GM12878 (cell line): Measurements from ENCODE around the gene PKD1. TPM values are rescaled to one million over a fixed set of nuclear protein-coding genes. Genes with fewer than 3 reads are reported as not detected.

Source experiments
- ATAC-seq: fragments of 200-7000 bp; cut with Tn5 transposase; 3 replicates; pipeline ENCODE4 v1.9.1; 2020; ENCODE audit warnings: mild to moderate bottlenecking, moderate library complexity
- BruUV-seq: library from RNA; stranded (reverse); fragments of 400-500 nt; replicated peaks from 2 replicates; lab custom pipeline; 2021; lab: Mats Ljungman, UMichigan
- CTCF ChIA-PET: fragments of 300-600 bp; sonication (Branson Sonifier 250); formaldehyde crosslinking; extraction: SDS; loops from one replicate; lab custom pipeline; 2021; ENCODE audit warnings: inconsistent platforms; lab: Yijun Ruan, JAX
- POLR2A ChIA-PET: fragments of 350-600 bp; formaldehyde crosslinking; extraction: SDS; loops from one replicate; lab custom pipeline; 2021; ENCODE audit warnings: inconsistent platforms; lab: Charles Lee
- RAD21 ChIA-PET: fragments of 300-600 bp; sonication (Branson Sonifier 250); formaldehyde crosslinking; loops from one replicate; lab custom pipeline; 2023; ENCODE audit warnings: antibody characterized with exemption; ENCODE audit not compliant: unreplicated experiment; lab: Charles Lee
- SMC1A ChIA-PET: fragments of 300-600 bp; sonication (Branson Sonifier 250); formaldehyde crosslinking; loops from one replicate; lab custom pipeline; 2023; ENCODE audit not compliant: unreplicated experiment, uncharacterized antibody; lab: Charles Lee
- DNase-seq: peaks from one replicate; pipeline ENCODE4 v3.0.0-alpha.2; 2011; ENCODE audit warnings: low read depth, low spot score
- FAIRE-seq: peaks from 3 replicates; lab custom pipeline; 2011; peaks lifted over from hg19 to GRCh38; lab: Jason Lieb, UNC
- H2AFZ ChIP-seq: 2 replicates; pipeline ENCODE4 v1.6.0; 2011; ENCODE audit warnings: low read depth, low read length, control low read depth; ENCODE audit not compliant: control insufficient read depth
- H3K27ac ChIP-seq: 2 replicates; pipeline ENCODE4 v1.5.1; 2011; ENCODE audit warnings: control low read depth; ENCODE audit not compliant: control insufficient read depth, insufficient read depth
- H3K27me3 ChIP-seq, 2 experiments: replicated peaks in 1 of 2; 2 replicates each; pipeline versions ENCODE4 v1.6.0 to v1.6.1; 2011; ENCODE audit warnings: low read length in 1 of 2; ENCODE audit not compliant: control insufficient read depth in 2 of 2, insufficient read depth in 2 of 2
- H3K36me3 ChIP-seq, 2 experiments: 2 replicates each; pipeline ENCODE4 v1.5.1; 2011; ENCODE audit warnings: low read length in 1 of 2; ENCODE audit not compliant: control insufficient read depth in 2 of 2, insufficient read depth in 2 of 2
- H3K4me1 ChIP-seq: 2 replicates; pipeline ENCODE4 v1.6.1; 2011; ENCODE audit warnings: mild to moderate bottlenecking, low read length, moderate library complexity, mixed read lengths; ENCODE audit not compliant: control insufficient read depth, insufficient read depth
- H3K4me2 ChIP-seq: 2 replicates; pipeline ENCODE4 v1.6.0; 2011; ENCODE audit warnings: control low read depth; ENCODE audit not compliant: control insufficient read depth, insufficient read depth
- H3K4me3 ChIP-seq: fragments of 200-600 bp; sonication (generic); 2 replicates; pipeline ENCODE4 v1.5.1; 2016
- H3K79me2 ChIP-seq: 2 replicates; pipeline ENCODE4 v1.6.0; 2011; ENCODE audit warnings: low read length; ENCODE audit not compliant: control insufficient read depth, insufficient read depth
- H3K9ac ChIP-seq: 2 replicates; pipeline ENCODE4 v1.8.0; 2011; ENCODE audit warnings: low read length, control low read depth, mixed read lengths; ENCODE audit not compliant: control insufficient read depth, insufficient read depth
- H3K9me3 ChIP-seq: replicated peaks from 3 replicates; pipeline ENCODE4 v1.5.1; 2011; ENCODE audit warnings: mild to moderate bottlenecking, low read length; ENCODE audit not compliant: control insufficient read depth, insufficient read depth
- H4K20me1 ChIP-seq: 2 replicates; pipeline ENCODE4 v1.6.0; 2011; ENCODE audit not compliant: control insufficient read depth, insufficient read depth
- CREB1 ChIP-seq: IDR thresholded peaks from 2 replicates; pipeline ENCODE4 v1.6.1; 2012; ENCODE audit warnings: low read depth, mild to moderate bottlenecking, inconsistent platforms
- GATAD2B ChIP-seq: fragments of 450-650 bp; conservative IDR thresholded peaks from 2 replicates; pipeline ENCODE4 v1.6.1; 2017; ENCODE audit warnings: low read depth, mild to moderate bottlenecking, moderate library complexity
- HSF1 ChIP-seq: fragments of 150-350 bp; IDR thresholded peaks from 2 replicates; pipeline ENCODE4 v1.6.1; 2014; ENCODE audit warnings: mild to moderate bottlenecking, low read depth, low read length
- IRF5 ChIP-seq: fragments of 450-650 bp; IDR thresholded peaks from 2 replicates; pipeline ENCODE4 v1.6.1; 2017; ENCODE audit warnings: borderline replicate concordance
- JUNB ChIP-seq: IDR thresholded peaks from 2 replicates; pipeline ENCODE4 v1.6.1; 2016; ENCODE audit warnings: antibody characterized with exemption, mild to moderate bottlenecking
- NFYA ChIP-seq: IDR thresholded peaks from 2 replicates; pipeline ENCODE4 v1.6.1; 2011; ENCODE audit warnings: low read depth, mild to moderate bottlenecking, low read length, improper control_type of control experiment, borderline replicate concordance
- NFYB ChIP-seq: IDR thresholded peaks from 2 replicates; pipeline ENCODE4 v1.6.1; 2011; ENCODE audit warnings: low read depth, mild to moderate bottlenecking, low read length, improper control_type of control experiment, moderate library complexity; ENCODE audit not compliant: insufficient read depth
- NR2C1 ChIP-seq: fragments of 450-650 bp; IDR thresholded peaks from 2 replicates; pipeline ENCODE4 v1.6.1; 2017; ENCODE audit warnings: antibody characterized with exemption, mild to moderate bottlenecking, moderate library complexity
- NR2C2 ChIP-seq: IDR thresholded peaks from 2 replicates; pipeline ENCODE4 v1.6.1; 2011; ENCODE audit warnings: borderline replicate concordance, low read depth; ENCODE audit not compliant: control insufficient read depth, insufficient read length
- SMC3 ChIP-seq: IDR thresholded peaks from 2 replicates; pipeline ENCODE4 v1.6.1; 2011; ENCODE audit warnings: low read length, improper control_type of control experiment, borderline replicate concordance
- SREBF1 ChIP-seq: IDR thresholded peaks from 2 replicates; pipeline ENCODE4 v1.6.1; 2012; ENCODE audit warnings: mild to moderate bottlenecking, low read length
- SRF ChIP-seq, 2 experiments: IDR thresholded peaks; 2 replicates each; pipeline ENCODE4 v1.6.1; 2011; ENCODE audit warnings: low read depth in 2 of 2, low read length in 2 of 2, mild to moderate bottlenecking in 1 of 2, moderate library complexity in 1 of 2
- ZBTB40 ChIP-seq: fragments of 450-650 bp; IDR thresholded peaks from 2 replicates; pipeline ENCODE4 v1.6.1; 2016; ENCODE audit warnings: mild to moderate bottlenecking, moderate library complexity, borderline replicate concordance
- ZNF207 ChIP-seq: fragments of 450-650 bp; IDR thresholded peaks from 2 replicates; pipeline ENCODE4 v1.6.1; 2014; ENCODE audit warnings: antibody characterized with exemption, mild to moderate bottlenecking, borderline replicate concordance
- WGBS: methylation state at CpG from one replicate; pipeline ENCODE4 v1.1.6; 2016; ENCODE audit warnings: low lambda C conversion rate; ENCODE audit not compliant: insufficient replicate concordance, insufficient coverage; ENCODE audit errors: missing lambda C conversion rate; 5-methylcytosine and 5-hydroxymethylcytosine counted together
- in situ Hi-C: fragments of 300-500 bp; cut with MboI; formaldehyde crosslinking; loops from 9 replicates; pipeline ENCODE4 v1.14.3; 2018; ENCODE audit warnings: mixed read lengths
- intact Hi-C: fragments of 100-400 bp; cut with micrococcal nuclease; formaldehyde crosslinking; loops from one replicate; pipeline ENCODE4 v1.14.2; 2022; ENCODE audit not compliant: unreplicated experiment
- polyA plus RNA-seq, 11 experiments: library from polyadenylated mRNA; depleted of rRNA in 4 of 11; unstranded in 6 of 11; stranded (reverse) in 5 of 11; fragments of >200 nt; fragmentation: Nextera tagmentation in 4 of 11; fragmentation: Illumina TruSeq in 1 of 11; extraction: Ambion mirVana in 4 of 11; extraction: Trizol in 1 of 11; gene quantifications; 1 replicate in 1 of 11; 2 replicates in 10 of 11; pipeline versions ENCODE4 v1.2.1 to v1.2.3, GENCODE V29; 2011 to 2016; ENCODE audit warnings: inconsistent platforms in 2 of 11, missing spikeins in 2 of 11, low read depth in 1 of 11
- total RNA-seq, 4 experiments: library from RNA; depleted of rRNA in 3 of 4; stranded (reverse); fragments of >200 nt in 3 of 4; fragmentation: Illumina TruSeq in 1 of 4; extraction: Trizol in 1 of 4; gene quantifications; 2 replicates each; pipeline versions ENCODE4 v1.2.1 to v1.2.3, GENCODE V29; 2013 to 2021

Gene PKD1
- total and polyA plus RNA-seq, 10 of the 15 experiments (the other 5 are each of a cell fraction or from before 2014, with no cell fraction given) = 0.11 to 62.0 (median 6.1) TPM

GRCh38 chr16:2167068-2167638 lies 31.5 kb upstream of the PKD1 start:
- SMC1A ChIA-PET = no interaction called here
- H4K20me1 ChIP-seq = no peaks in the 10 kb centered on the region
- RAD21 ChIA-PET = no interaction called here
- no peak overlapping the region for H3K4me3 ChIP-seq
- no peak overlapping the region for H2AFZ ChIP-seq
- H3K9me3 ChIP-seq = no peaks in the 10 kb centered on the region; the same call in 2 of the 3 replicates
- no peak for TF ChIP-seq IRF5
- no peak for TF ChIP-seq SMC3
- TF ChIP-seq JUNB = no peak
- no peak for TF ChIP-seq ZBTB40
- TF ChIP-seq HSF1 = no peak
- TF ChIP-seq NR2C2 = no peak
- no peak for TF ChIP-seq SRF (IDR thresholded peaks at IDR 0.05; ENCODE audit: low read depth in 2 of 2, low read length in 2 of 2)
- no peak for TF ChIP-seq CREB1
- no peak for TF ChIP-seq NFYB
- TF ChIP-seq ZNF207 = no peak
- TF ChIP-seq SREBF1 = no peak
- TF ChIP-seq GATAD2B = no peak
- TF ChIP-seq NFYA = no peak
- no peak for TF ChIP-seq NR2C1
- H3K9ac ChIP-seq = no peak overlapping the region
- H3K4me2 ChIP-seq = no peak overlapping the region
- CTCF ChIA-PET = no interaction called here
- no peak for ATAC-seq
- WGBS = 96% methylated on average over 18 of the region's 18 CpGs
- in situ Hi-C loops = no loop called here
- peaks cover 14% of the 10 kb centered on the region for H3K79me2 ChIP-seq
- intact Hi-C loops = no loop called here
- no peaks in the 10 kb centered on the region for H3K4me1 ChIP-seq
- BruUV-seq = no TSS peak
- no peak overlapping the region for H3K27ac ChIP-seq
- POLR2A ChIA-PET = no interaction called here
- no peak for FAIRE-seq
- DNase-seq = no peak
- H3K36me3 ChIP-seq = peaks cover 6 to 25% of the 10 kb centered on the region in 2 experiments; a peak in 3 of 4 replicates
- H3K27me3 ChIP-seq = no peaks in the 10 kb centered on the region
